ENCODE data around the gene B4GALT5.
"Not testable (repeated sequence)": the region's sequence is repeated elsewhere in the genome, so short reads cannot be mapped to it uniquely, and the experiment has no call there.

B4GALT5 gene

DNA sequence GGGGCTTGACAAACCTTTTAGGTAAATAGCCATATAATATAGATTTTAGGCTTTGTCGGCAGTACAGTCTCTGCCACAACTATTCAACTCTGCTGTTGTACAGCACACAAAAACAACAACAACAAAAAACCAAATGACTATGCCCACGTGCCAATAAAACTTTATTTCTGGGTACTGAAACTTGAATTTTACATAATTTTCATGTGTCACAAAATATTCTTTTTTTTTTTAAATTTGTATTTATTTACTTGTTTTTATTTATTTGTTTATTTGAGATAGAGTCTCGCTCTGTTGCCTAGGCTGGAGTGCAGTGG, 34.8 kb upstream of the B4GALT5 start:
- no peak for DNase-seq
- no peaks in the 10 kb centered on the region for H3K9me3 Mint-ChIP-seq
- H3K4me1 Mint-ChIP-seq: peaks cover 10% of the 10 kb centered on the region
- no peak overlapping the region for H3K27ac Mint-ChIP-seq
- no peak for ATAC-seq
- H3K4me3 Mint-ChIP-seq: no peak overlapping the region
- H3K36me3 Mint-ChIP-seq (ENCODE audit: low read depth): no peaks in the 10 kb centered on the region
- H3K27me3 Mint-ChIP-seq: peaks cover 9% of the 10 kb centered on the region

DNA sequence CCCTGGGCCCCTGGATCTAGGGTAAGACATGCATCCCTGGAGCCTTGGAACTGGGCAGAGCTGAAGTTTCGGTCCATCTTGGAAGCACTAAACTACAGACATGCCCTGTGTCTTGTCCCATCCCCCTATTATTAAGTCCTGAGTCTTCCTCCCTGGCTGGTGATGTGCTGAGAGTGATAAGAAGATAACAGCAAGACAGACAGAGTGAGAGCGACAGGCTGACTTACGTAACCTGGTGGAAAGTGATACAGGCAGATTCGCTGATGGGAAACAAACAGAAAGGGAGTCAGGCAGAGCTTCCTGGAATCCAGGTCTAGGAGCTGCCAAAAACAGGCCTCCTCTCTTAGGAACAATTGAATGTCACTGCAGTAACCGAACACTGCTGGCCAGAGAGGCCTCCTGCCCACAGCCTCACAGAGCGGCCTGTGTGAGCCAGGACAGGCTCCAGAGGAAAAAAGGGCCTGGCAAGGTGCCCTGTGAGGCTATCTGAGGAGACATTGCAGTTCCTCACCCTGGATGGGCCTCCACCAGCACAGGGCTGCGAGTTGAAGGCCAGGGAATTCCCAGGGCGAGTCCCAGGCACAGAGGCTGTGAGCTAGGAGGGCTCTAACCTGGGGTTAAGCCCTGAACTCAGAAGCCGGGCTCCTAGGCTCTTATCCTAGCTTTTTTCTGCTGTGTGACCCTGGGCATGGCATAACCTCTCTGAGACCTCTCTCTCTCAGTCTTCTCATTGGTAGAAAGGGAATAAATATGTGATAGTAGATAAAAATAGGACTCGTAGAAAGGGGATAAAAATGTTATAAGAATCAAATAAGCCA, 34.2 kb upstream of the B4GALT5 start:
- Mint-ChIP-seq H3K9me3 (no peaks in the 10 kb centered on the region), H3K4me3 (no peak overlapping the region), H3K27me3 (peaks cover 7% of the 10 kb centered on the region), H3K4me1 (peaks cover 10% of the 10 kb centered on the region), H3K27ac (no peak overlapping the region), H3K36me3 (ENCODE audit: low read depth) (no peaks in the 10 kb centered on the region)
- DNase-seq: no peak
- ATAC-seq: no peak

DNA sequence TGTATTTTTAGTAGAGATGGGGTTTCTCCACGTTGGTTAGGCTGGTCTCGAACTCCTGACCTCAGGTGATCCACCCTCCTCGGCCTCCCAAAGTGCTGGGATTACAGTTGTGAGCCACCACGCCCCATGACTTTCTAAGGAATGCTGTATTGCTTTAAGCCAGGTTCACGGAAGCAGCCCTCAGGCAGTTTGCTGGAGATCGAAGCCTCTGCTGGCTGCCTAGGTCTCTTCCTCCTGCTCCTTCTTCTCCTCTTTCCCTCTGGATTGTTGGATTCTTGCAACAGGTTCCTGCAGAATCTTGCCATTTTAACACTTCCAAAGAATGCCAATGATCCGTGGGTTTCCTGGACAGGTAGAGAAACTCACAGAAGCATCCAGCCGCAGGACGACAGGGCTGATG, 29.3 kb upstream of the B4GALT5 start:
- ATAC-seq (no peak), DNase-seq (no peak)
- no peaks in the 10 kb centered on the region for H3K36me3 Mint-ChIP-seq (ENCODE audit: low read depth)
- peaks cover 7% of the 10 kb centered on the region for H3K27me3 Mint-ChIP-seq
- no peak overlapping the region for H3K4me3 Mint-ChIP-seq
- no peaks in the 10 kb centered on the region for H3K9me3 Mint-ChIP-seq
- H3K27ac Mint-ChIP-seq: no peak overlapping the region
- peaks cover 2% of the 10 kb centered on the region for H3K4me1 Mint-ChIP-seq

DNA sequence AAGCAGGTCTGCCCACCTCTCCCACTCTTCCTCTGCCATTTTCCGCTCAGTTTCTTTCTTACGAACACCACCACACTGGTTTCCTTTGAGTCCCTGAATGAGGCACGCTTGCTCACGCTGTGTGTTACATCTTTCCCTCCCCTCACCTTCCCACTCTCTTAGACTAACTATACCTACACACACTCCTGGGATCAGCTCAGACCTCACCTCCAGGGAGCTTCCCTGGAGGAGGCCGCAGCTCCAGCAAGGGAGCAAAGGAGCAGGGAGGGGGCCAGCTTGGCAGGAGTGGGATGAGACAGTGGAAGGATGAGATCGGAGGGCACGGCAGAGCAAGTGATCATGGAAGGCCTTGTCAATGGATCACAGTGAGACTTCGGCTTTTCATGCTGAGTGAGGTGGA, 28.3 kb upstream of the B4GALT5 start:
- ATAC-seq (no peak), DNase-seq (no peak)
- no peak overlapping the region for H3K27ac Mint-ChIP-seq
- no peaks in the 10 kb centered on the region for H3K9me3 Mint-ChIP-seq
- H3K36me3 Mint-ChIP-seq (ENCODE audit: low read depth): no peaks in the 10 kb centered on the region
- H3K4me3 Mint-ChIP-seq: no peak overlapping the region
- H3K4me1 Mint-ChIP-seq: no peaks in the 10 kb centered on the region
- H3K27me3 Mint-ChIP-seq: peaks cover 7% of the 10 kb centered on the region

DNA sequence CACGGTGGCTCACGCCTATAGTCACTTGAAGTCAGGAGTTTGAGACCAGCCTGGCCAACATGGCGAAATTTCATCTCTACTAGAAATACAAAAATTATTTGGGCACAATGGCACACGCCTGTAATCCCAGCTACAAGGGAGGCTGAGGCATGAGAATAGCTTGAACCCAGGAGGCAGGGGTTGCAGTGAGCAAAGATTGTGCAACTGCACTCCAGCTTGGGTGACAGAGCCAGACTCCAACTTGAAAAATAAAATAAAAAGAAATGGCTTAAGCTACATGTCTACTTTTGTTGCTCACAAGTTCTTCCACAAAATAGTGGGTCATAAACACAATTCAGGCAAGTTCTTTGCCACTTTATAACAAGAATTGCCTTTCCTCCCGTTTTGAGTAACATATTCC, 27.1 kb upstream of the B4GALT5 start:
- H3K27ac Mint-ChIP-seq: no peak overlapping the region
- ATAC-seq (no peak), DNase-seq (no peak)
- no peak overlapping the region for H3K4me3 Mint-ChIP-seq
- H3K27me3 Mint-ChIP-seq: peaks cover 4% of the 10 kb centered on the region
- no peaks in the 10 kb centered on the region for H3K9me3 Mint-ChIP-seq
- H3K36me3 Mint-ChIP-seq (ENCODE audit: low read depth): no peaks in the 10 kb centered on the region
- H3K4me1 Mint-ChIP-seq: no peaks in the 10 kb centered on the region

DNA sequence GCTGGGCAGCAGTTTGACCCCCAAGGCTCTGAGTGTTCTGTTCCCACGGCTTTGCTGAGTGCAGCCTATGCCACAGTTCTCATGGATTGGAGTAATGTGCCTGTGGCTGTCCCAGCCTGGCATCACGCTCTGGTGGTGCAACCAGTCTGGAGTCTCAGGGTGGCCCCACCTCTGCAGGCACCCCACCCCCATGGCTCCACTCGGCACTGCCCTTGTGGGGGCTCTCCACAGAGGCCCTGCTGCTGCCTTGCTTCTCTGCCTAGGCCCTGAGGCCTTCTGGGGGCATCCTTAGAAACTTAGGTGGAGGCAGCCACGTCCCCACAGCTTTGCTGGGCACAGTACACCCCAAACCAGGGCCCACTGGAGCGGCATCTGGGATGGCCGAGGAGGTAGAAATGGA, 25.4 kb upstream of the B4GALT5 start:
- Mint-ChIP-seq H3K4me1 (no peaks in the 10 kb centered on the region), H3K27me3 (peaks cover 2% of the 10 kb centered on the region), H3K36me3 (ENCODE audit: low read depth) (no peaks in the 10 kb centered on the region), H3K9me3 (no peaks in the 10 kb centered on the region), H3K4me3 (no peak overlapping the region), H3K27ac (no peak overlapping the region)
- no peak for ATAC-seq
- no peak for DNase-seq

DNA sequence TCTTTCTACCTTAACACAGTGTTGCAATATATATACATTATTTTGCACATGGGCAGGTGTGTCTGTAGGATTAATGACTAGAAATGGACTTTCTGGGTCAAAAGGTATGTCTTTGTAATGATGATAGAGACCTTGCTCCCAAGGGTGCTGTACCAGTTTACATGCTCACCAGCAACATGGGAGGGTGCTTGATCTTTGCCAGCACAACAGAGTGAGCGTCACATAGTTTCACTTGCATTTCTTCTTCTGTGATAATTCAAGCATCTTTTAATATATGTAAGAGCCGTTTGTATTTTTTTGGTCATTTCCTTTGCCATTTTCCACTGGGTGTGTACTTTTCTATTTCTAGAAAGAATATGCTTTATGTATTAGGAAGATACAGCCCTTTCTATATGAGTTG, 23.6 kb upstream of the B4GALT5 start:
- no peaks in the 10 kb centered on the region for H3K4me1 Mint-ChIP-seq
- no peaks in the 10 kb centered on the region for H3K36me3 Mint-ChIP-seq (ENCODE audit: low read depth)
- H3K27me3 Mint-ChIP-seq: peaks cover 2% of the 10 kb centered on the region
- no peak overlapping the region for H3K27ac Mint-ChIP-seq
- ATAC-seq (no peak), DNase-seq (no peak)
- H3K9me3 Mint-ChIP-seq: no peaks in the 10 kb centered on the region
- no peak overlapping the region for H3K4me3 Mint-ChIP-seq

DNA sequence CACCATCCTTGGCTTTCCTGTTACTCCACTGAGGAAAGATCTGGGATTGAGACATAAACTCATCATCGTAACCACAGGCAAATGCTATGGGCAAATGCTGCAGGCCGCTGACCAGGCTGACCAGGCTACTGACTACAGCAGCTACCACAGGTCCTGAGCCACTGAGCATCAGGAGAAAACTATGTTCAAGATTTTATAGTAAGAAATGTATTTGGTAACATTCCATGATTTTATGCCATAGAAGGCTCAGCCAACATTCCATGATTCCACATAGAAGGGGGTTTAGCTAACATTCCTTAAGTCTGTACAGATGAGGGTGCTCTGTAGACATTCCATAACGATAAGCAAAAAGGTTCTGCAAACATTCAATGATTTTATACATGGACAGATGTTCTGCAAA, 16.1 kb upstream of the B4GALT5 start:
- Mint-ChIP-seq H3K4me3 (no peak overlapping the region), H3K4me1 (peaks cover 5% of the 10 kb centered on the region), H3K27me3 (peaks cover 2% of the 10 kb centered on the region), H3K27ac (no peak overlapping the region), H3K9me3 (no peaks in the 10 kb centered on the region), H3K36me3 (ENCODE audit: low read depth) (no peaks in the 10 kb centered on the region)
- ATAC-seq (no peak), DNase-seq (no peak)

DNA sequence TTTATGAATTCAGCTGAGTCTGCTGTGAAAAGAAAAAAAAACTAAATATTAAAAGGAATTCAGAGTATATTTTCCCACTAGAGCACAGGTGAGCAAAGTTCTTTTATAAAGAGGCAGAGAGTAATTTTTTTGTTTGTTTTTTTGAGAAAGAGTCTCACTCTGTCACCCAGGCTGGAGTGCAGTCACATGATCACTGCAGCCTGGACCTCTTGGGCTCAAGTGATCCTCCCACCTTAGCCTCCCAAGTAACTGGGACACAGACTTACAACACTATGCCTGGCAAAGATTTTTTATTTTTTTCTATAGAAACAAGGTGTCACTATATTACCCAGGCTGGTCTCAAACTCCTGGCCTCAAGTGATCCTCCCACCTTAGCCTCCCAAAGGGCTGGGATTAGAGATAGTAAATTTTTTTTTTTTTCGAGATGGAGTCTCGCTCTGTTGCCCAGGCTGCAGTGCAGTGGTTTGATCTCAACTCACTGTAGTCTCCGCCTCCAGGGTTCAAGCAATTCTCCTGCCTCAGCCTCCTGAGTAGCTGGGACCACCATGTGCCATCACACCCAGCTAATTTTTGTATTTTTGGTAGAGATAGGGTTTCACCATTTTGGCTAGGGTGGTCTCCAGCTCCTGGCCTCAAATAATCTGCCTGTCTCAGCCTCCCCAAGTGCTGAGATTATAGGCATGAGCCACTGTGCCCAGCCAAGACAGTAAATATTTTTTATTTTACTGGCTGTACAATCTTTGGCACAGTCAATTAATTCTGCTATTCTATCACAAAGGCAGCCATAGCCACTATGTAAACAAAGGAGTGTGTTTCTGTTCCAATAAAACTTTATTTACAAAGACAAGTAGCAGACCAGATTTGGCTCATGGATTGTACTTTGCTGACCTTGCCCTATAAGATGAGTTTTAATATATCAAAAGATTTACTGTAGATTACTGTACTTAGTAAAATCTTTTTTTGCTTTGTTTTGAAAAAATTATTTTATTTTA, 14.5 kb upstream of the B4GALT5 start:
- Mint-ChIP-seq H3K27me3 (peaks cover 2% of the 10 kb centered on the region), H3K27ac (no peak overlapping the region), H3K4me3 (no peak overlapping the region), H3K36me3 (ENCODE audit: low read depth) (no peaks in the 10 kb centered on the region), H3K4me1 (peaks cover 7% of the 10 kb centered on the region), H3K9me3 (no peaks in the 10 kb centered on the region)
- ATAC-seq (no peak), DNase-seq (no peak)

DNA sequence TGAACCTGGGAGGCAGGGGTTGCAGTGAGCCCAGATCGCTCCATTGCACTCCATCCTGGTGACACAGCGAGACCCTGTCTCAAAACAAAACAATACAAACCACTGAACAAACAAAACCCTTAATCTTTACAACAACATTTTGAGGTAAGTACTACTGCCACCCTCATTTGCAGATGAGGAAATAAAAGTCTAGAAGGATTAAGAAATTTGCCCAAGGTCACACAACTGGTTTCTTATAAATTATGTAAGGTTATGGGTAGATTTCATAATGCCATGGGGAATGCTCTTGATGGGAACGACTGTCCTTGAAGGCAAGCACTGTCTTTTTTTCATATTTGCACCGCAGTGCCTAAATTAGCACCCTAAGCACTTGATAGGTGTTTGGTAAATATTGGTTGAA, 13.8 kb upstream of the B4GALT5 start:
- no peaks in the 10 kb centered on the region for H3K36me3 Mint-ChIP-seq (ENCODE audit: low read depth)
- no peak overlapping the region for H3K4me3 Mint-ChIP-seq
- DNase-seq: no peak
- H3K27ac Mint-ChIP-seq: no peak overlapping the region
- ATAC-seq: no peak
- H3K27me3 Mint-ChIP-seq: peaks cover 2% of the 10 kb centered on the region
- H3K4me1 Mint-ChIP-seq: peaks cover 7% of the 10 kb centered on the region
- no peaks in the 10 kb centered on the region for H3K9me3 Mint-ChIP-seq

DNA sequence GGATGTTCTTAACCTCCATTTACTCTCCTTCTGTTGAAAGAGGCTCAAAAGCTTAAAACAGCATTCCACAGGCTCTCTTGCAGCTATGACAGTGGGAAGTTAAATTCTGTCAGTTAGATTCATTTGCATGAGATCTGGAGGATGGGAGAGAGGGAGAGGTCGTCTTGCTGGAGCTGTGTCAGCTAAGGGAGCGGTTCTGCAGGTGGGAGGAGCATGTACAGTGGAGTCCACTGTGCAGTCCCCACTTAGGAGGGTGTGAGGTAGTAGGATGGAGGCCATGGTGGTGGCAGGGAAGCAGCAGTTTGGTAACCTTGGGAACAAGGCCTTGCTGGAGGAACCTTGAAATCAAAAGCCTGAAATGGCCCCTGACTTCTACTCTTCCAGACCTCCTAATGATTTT, 12.0 kb upstream of the B4GALT5 start:
- H3K4me3 Mint-ChIP-seq: no peak overlapping the region
- no peaks in the 10 kb centered on the region for H3K9me3 Mint-ChIP-seq
- DNase-seq (no peak), ATAC-seq (no peak)
- H3K36me3 Mint-ChIP-seq (ENCODE audit: low read depth): no peaks in the 10 kb centered on the region
- H3K27ac Mint-ChIP-seq: no peak overlapping the region
- H3K4me1 Mint-ChIP-seq: peaks cover 7% of the 10 kb centered on the region
- H3K27me3 Mint-ChIP-seq: peaks cover 2% of the 10 kb centered on the region

DNA sequence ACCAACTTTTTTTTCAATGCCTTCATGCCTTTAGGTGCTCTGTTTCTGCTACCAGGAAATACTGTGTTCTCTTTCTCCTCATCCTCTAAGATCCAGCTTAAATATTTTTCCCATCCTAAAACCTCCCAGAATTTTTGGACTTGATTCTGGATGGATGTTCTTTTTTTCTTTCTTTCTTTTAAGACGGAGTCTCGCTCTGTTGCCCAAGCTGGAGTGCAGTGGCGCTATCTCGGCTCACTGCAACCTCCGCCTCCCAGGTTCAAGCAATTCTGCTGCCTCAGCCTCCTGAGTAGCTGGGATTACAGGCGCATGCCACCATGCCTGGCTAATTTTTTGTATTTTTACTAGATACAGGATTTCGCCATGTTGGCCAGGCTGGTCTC, 11.5 kb upstream of the B4GALT5 start:
- H3K4me1 Mint-ChIP-seq; H3K4me3 Mint-ChIP-seq; H3K27me3 Mint-ChIP-seq; ATAC-seq; H3K9me3 Mint-ChIP-seq; H3K36me3 Mint-ChIP-seq (ENCODE audit: low read depth); H3K27ac Mint-ChIP-seq; DNase-seq: not testable (repeated sequence)

DNA sequence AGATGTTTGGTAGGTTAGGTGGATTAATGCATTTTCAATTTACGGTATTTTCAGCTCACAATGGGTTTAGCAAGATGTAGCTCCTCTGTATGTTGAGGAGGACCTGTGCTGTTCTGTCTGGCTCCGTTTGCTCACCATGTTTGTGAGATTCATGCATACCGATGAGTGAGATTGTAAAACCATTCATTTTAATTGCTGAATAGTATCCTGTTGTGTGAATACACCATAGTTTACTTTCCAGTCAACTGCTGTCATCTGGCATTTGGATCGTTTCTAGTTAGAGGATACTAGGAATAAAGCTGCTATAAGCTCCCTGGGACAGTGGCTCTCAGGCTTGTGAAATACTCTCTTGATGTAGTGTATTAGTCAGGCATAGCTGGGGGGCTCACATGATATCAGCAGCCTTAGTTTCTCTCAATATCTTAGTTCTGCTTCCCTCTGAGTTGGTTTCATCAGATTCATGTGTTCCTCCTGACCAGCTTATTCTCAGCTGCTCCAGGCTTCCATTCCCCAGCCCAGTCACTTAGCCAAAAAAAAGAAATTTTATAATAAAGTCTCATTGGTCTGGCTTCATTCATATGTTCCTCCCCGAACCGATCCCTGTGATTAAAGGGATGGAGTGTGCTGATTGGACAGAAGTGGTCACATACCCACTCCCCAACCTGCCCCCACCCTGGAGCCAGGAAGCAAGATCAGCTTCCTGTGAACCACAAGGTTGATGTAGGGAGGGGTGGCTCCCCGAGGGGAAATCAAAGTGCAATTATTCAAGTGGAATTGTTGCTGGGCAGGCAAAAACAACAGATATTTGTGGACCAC, 10.9 kb upstream of the B4GALT5 start:
- no peaks in the 10 kb centered on the region for H3K36me3 Mint-ChIP-seq (ENCODE audit: low read depth)
- no peak overlapping the region for H3K27ac Mint-ChIP-seq
- no peaks in the 10 kb centered on the region for H3K9me3 Mint-ChIP-seq
- ATAC-seq: no peak
- H3K4me1 Mint-ChIP-seq: peaks cover 7% of the 10 kb centered on the region
- no peak for DNase-seq
- H3K27me3 Mint-ChIP-seq: peaks cover 3% of the 10 kb centered on the region
- no peak overlapping the region for H3K4me3 Mint-ChIP-seq

DNA sequence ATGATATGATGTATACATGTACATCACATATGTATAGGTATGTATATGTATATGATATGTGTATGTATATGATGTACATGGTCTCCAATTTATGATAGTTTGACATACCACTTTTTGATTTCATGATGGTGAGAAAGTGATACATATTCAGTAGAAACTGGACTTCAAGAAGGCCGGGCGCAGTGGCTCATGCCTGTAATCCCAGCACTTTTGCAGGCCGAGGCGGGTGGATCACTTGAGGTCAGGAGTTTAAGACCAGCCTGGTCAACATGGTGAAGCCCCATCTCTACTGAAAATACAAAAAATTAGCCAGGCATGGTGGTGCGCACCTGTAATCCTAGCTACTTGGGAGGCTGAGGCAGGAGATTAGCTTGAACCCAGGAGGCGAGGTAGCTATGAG, 10.1 kb upstream of the B4GALT5 start:
- not testable (repeated sequence) for H3K4me1 Mint-ChIP-seq; ATAC-seq; H3K27me3 Mint-ChIP-seq; H3K4me3 Mint-ChIP-seq; H3K9me3 Mint-ChIP-seq; H3K27ac Mint-ChIP-seq; DNase-seq; H3K36me3 Mint-ChIP-seq (ENCODE audit: low read depth)

Data from activated naive CD8-positive, alpha-beta T cell treated with anti-CD3 and anti-CD28 coated beads, Interleukin-2, amount 50 U/mL, for 24 hours (primary cell).